Left ventricle myocardium inferior (tissue), 1 donor: ENCODE data around the gene TMEM192. TPM values are rescaled to one million over a fixed set of nuclear protein-coding genes. Genes with fewer than 3 reads are reported as not detected.
"Not testable (repeated sequence)": the region's sequence is repeated elsewhere in the genome, so short reads cannot be mapped to it uniquely, and the experiment has no call there.

Source experiments
- DNase-seq: peaks from one replicate; pipeline ENCODE4 v3.0.0-alpha.2; 2020
- H3K27ac ChIP-seq: fragments of 200-600 bp; replicated peaks from 2 replicates; pipeline ENCODE4 v1.8.0; 2021
- H3K27me3 ChIP-seq: fragments of 200-600 bp; 2 replicates; pipeline ENCODE4 v1.8.0; 2021; ENCODE audit warnings: low read depth
- H3K36me3 ChIP-seq: fragments of 200-600 bp; 2 replicates; pipeline ENCODE4 v1.8.0; 2021
- H3K4me1 ChIP-seq: fragments of 200-600 bp; 2 replicates; pipeline ENCODE4 v1.8.0; 2021
- H3K4me3 ChIP-seq: fragments of 200-600 bp; 2 replicates; pipeline ENCODE4 v1.8.0; 2021; ENCODE audit warnings: mild to moderate bottlenecking, moderate library complexity
- H3K9me3 ChIP-seq: fragments of 200-600 bp; replicated peaks from 2 replicates; pipeline ENCODE4 v1.8.0; 2021
- intact Hi-C: fragments of 100-400 bp; cut with micrococcal nuclease; formaldehyde crosslinking; loops from one replicate; pipeline ENCODE4 v1.11.0; 2022
- total RNA-seq: library from RNA; stranded (reverse); fragmentation: NEBNext Ultra II Directional; extraction: Animal tissue kit (Norgen Biotek cat#: 25700); gene quantifications from one replicate; pipeline ENCODE4 v1.2.1, GENCODE V29; 2021
- TF ChIP-seq, protein P1 (sequence below): fragments of 200-600 bp; IDR thresholded peaks from 2 replicates; pipeline ENCODE4 v1.8.0; 2021; ENCODE audit warnings: antibody characterized with exemption, mild to moderate bottlenecking, borderline replicate concordance
- donor health status: DM: no; HTN: yes; CAD: no; lungs with severe emphysema.

Gene TMEM192
- total RNA-seq, 1 donor from 2014 or later: 18.3 TPM

- DNase-seq: no peak
- Histone ChIP-seq H3K9me3 (peaks cover 6% of the 10 kb centered on the region), H3K27ac (no peak overlapping the region), H3K4me1 (no peaks in the 10 kb centered on the region), H3K4me3 (no peak overlapping the region), H3K36me3 (no peaks in the 10 kb centered on the region), H3K27me3 (peaks cover 29% of the 10 kb centered on the region)
- intact Hi-C loops: loop anchor here (2.0 kb wide), 1 partner anchor 210 kb away; no protein-coding TSS in a partner anchor
- TF ChIP-seq, protein P1, sequence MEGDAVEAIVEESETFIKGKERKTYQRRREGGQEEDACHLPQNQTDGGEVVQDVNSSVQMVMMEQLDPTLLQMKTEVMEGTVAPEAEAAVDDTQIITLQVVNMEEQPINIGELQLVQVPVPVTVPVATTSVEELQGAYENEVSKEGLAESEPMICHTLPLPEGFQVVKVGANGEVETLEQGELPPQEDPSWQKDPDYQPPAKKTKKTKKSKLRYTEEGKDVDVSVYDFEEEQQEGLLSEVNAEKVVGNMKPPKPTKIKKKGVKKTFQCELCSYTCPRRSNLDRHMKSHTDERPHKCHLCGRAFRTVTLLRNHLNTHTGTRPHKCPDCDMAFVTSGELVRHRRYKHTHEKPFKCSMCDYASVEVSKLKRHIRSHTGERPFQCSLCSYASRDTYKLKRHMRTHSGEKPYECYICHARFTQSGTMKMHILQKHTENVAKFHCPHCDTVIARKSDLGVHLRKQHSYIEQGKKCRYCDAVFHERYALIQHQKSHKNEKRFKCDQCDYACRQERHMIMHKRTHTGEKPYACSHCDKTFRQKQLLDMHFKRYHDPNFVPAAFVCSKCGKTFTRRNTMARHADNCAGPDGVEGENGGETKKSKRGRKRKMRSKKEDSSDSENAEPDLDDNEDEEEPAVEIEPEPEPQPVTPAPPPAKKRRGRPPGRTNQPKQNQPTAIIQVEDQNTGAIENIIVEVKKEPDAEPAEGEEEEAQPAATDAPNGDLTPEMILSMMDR: no peak
Measured at GRCh38 chr4:165133150-165133549, 20.5 kb upstream of the TMEM192 start.

- Histone ChIP-seq H3K4me3 (no peak overlapping the region), H3K4me1 (no peaks in the 10 kb centered on the region), H3K36me3 (no peaks in the 10 kb centered on the region), H3K27me3 (peaks cover 26% of the 10 kb centered on the region), H3K9me3 (no peaks in the 10 kb centered on the region), H3K27ac (no peak overlapping the region)
- no peak for DNase-seq
- TF ChIP-seq, protein P1: peak; percentile 89
- intact Hi-C loops: loop anchor here (2.0 kb wide), 1 partner anchor 333 kb away; no protein-coding TSS in a partner anchor
Measured at GRCh38 chr4:165131247-165131832, 18.7 kb upstream of the TMEM192 start.

- H3K36me3 ChIP-seq: no peaks in the 10 kb centered on the region
- TF ChIP-seq, protein P1: no peak
- H3K4me3 ChIP-seq: no peak overlapping the region
- no peaks in the 10 kb centered on the region for H3K9me3 ChIP-seq
- intact Hi-C loops: loop anchor here (2.0 kb wide), 1 partner anchor 335 kb away; no protein-coding TSS in a partner anchor
- H3K27ac ChIP-seq: no peak overlapping the region
- H3K4me1 ChIP-seq: no peaks in the 10 kb centered on the region
- H3K27me3 ChIP-seq: peaks cover 22% of the 10 kb centered on the region
- DNase-seq: no peak
Measured at GRCh38 chr4:165129924-165130323, 17.3 kb upstream of the TMEM192 start.

DNA sequence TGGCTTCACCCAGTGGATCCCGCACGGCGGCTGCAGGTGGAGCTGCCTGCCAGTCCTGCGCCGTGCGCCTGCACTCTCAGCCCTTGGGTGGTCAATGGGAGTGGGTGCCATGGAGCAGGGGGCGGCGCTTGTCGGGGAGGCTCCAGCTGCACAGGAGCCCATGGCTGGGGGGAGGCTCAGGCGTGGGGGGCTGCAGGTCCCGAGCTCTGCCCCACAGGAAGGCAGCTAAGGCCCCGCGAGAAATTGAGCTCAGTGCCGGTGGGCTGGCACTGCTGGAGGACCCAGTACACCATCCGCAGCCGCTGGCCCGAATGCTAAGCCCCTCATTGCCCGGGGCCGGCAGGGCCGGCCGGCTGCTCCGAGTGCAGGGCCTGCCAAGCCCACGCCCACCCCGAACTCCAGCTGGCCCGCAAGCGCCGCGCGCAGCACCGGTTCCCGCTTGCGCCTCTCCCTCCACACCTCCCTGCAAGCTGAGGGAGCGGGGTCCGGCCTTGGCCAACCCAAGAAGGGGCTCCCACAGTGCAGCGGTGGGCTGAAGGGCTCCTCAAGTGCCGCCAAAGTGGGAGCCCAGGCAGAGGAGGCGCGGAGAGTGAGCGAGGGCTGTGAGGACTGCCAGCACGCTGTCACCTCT lies 13.3 kb upstream of the TMEM192 start:
- DNase-seq, H3K4me3 ChIP-seq, H3K27ac ChIP-seq, H3K4me1 ChIP-seq, H3K36me3 ChIP-seq, intact Hi-C loops, H3K9me3 ChIP-seq: not testable (repeated sequence)
- H3K27me3 ChIP-seq: peaks cover 22% of the 10 kb centered on the region

- TF ChIP-seq, protein P1: no peak
- no peak for DNase-seq
- H3K9me3 ChIP-seq: no peaks in the 10 kb centered on the region
- no peak overlapping the region for H3K4me3 ChIP-seq
- no peak overlapping the region for H3K27ac ChIP-seq
- peaks cover 10% of the 10 kb centered on the region for H3K27me3 ChIP-seq
- no peaks in the 10 kb centered on the region for H3K4me1 ChIP-seq
- intact Hi-C loops: no loop called here
- H3K36me3 ChIP-seq: no peaks in the 10 kb centered on the region
Measured at GRCh38 chr4:165124488-165124887, 11.8 kb upstream of the TMEM192 start.

GRCh38 chr4:165118256-165118909 lies 5.7 kb upstream of the TMEM192 start:
- peaks cover 13% of the 10 kb centered on the region for H3K27me3 ChIP-seq
- DNase-seq: no peak
- H3K36me3 ChIP-seq: no peaks in the 10 kb centered on the region
- H3K4me1 ChIP-seq: peaks cover 3% of the 10 kb centered on the region
- H3K4me3 ChIP-seq: no peak overlapping the region
- TF ChIP-seq, protein P1: no peak
- H3K9me3 ChIP-seq: no peaks in the 10 kb centered on the region
- intact Hi-C loops: no loop called here
- no peak overlapping the region for H3K27ac ChIP-seq
